Gastroesophageal sphincter (tissue), 3 donors: Measurements from ENCODE around the gene BACH1.

ENCODE experiments used
- POLR2A ChIP-seq, 2 donors: fragments of 450-650 bp; IDR thresholded peaks; one replicate each; pipeline ENCODE4 v1.6.1; 2017; ENCODE audit warnings: antibody characterized with exemption in 2 of 2, mild to moderate bottlenecking in 2 of 2, moderate library complexity in 1 of 2
- TF ChIP-seq, protein P1 (sequence below), 4 experiments: fragments of 200-600 bp in 2 of 4; fragments of 450-650 bp in 2 of 4; sonication (generic) in 1 of 4; IDR thresholded peaks; one replicate each; pipeline ENCODE4 v1.5.1; 2017 to 2019; ENCODE audit warnings: antibody characterized with exemption in 4 of 4, mild to moderate bottlenecking in 2 of 4, moderate library complexity in 2 of 4

DNA sequence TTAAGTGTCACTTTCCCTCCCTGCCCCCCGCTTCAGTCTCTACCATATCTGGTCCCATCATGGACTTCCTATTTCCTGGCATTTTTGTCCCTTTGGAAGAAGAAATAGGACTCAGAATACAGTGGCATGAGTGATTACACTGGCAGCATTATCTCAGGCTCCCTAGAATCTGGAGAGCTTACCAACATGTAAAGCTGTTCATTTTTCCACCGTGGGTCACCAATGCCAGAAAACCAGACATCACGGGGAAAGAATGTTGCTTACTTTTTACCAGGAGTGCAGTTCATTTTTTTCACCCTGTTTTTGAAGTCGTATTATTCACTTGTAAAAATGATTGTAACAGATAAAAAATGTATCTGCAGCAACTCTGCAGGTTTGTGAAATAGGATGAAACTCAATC is 44.8 kb downstream of the BACH1 start:
- TF ChIP-seq POLR2A (IDR thresholded peaks at IDR 0.05): no peak
- TF ChIP-seq, protein P1, sequence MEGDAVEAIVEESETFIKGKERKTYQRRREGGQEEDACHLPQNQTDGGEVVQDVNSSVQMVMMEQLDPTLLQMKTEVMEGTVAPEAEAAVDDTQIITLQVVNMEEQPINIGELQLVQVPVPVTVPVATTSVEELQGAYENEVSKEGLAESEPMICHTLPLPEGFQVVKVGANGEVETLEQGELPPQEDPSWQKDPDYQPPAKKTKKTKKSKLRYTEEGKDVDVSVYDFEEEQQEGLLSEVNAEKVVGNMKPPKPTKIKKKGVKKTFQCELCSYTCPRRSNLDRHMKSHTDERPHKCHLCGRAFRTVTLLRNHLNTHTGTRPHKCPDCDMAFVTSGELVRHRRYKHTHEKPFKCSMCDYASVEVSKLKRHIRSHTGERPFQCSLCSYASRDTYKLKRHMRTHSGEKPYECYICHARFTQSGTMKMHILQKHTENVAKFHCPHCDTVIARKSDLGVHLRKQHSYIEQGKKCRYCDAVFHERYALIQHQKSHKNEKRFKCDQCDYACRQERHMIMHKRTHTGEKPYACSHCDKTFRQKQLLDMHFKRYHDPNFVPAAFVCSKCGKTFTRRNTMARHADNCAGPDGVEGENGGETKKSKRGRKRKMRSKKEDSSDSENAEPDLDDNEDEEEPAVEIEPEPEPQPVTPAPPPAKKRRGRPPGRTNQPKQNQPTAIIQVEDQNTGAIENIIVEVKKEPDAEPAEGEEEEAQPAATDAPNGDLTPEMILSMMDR (IDR thresholded peaks at IDR 0.05): no peak
